AG04449 (cell line): Measurements from ENCODE around the gene RPH3AL.

ENCODE experiments used
- CTCF ChIA-PET: fragments of 350-600 bp; formaldehyde crosslinking; extraction: SDS; loops from one replicate; lab custom pipeline; 2021; ENCODE audit warnings: antibody characterized with exemption; lab: Yijun Ruan, JAX
- POLR2A ChIA-PET: fragments of 400-600, 350-600 bp; formaldehyde crosslinking; extraction: SDS; loops from one replicate; lab custom pipeline; 2020; ENCODE audit warnings: antibody characterized with exemption, inconsistent platforms; lab: Yijun Ruan, JAX
- DNase-seq: peaks from one replicate; pipeline ENCODE4 v3.0.0-alpha.2; 2010; ENCODE audit warnings: low read depth, low spot score
- H3K4me3 ChIP-seq: 2 replicates; pipeline ENCODE4 v1.5.1; 2011; ENCODE audit warnings: low read depth, mild to moderate bottlenecking, control low read depth, low read length
- CTCF ChIP-seq: IDR thresholded peaks from one replicate; pipeline ENCODE4 v1.5.1; 2011; ENCODE audit warnings: mild to moderate bottlenecking, moderate library complexity, low read length, control low read depth, inconsistent platforms; ENCODE audit not compliant: insufficient read depth; ENCODE audit errors: missing control alignments

Gene RPH3AL

GRCh38 chr17:214881-215331, 137.7 kb downstream of the RPH3AL start:
- CTCF ChIA-PET: no interaction called here
- DNase-seq: no peak
- POLR2A ChIA-PET: no interaction called here
- no peak for TF ChIP-seq CTCF
- no peak overlapping the region for H3K4me3 ChIP-seq

GRCh38 chr17:213286-214105, 139.1 kb downstream of the RPH3AL start:
- no peak for DNase-seq
- ChIA-PET POLR2A (no interaction called here), CTCF (no interaction called here)
- no peak overlapping the region for H3K4me3 ChIP-seq
- no peak for TF ChIP-seq CTCF

- CTCF ChIA-PET: no interaction called here
- DNase-seq: no peak
- no peak for TF ChIP-seq CTCF
- POLR2A ChIA-PET: no interaction called here
- H3K4me3 ChIP-seq: no peak overlapping the region
These were observed 142.2 kb downstream of the RPH3AL start for GRCh38 chr17:210402-210801.

GRCh38 chr17:208429-208828, 144.2 kb downstream of the RPH3AL start:
- no peak for TF ChIP-seq CTCF
- no peak for DNase-seq
- no peak overlapping the region for H3K4me3 ChIP-seq
- CTCF ChIA-PET: interaction anchor here (0.8 kb wide), 1 partner anchor 64 kb away, joined by 3 read pairs; no protein-coding TSS in a partner anchor
- POLR2A ChIA-PET: no interaction called here

- ChIA-PET CTCF (interaction anchor here (0.8 kb wide), 1 partner anchor 63 kb away, joined by 3 read pairs; no protein-coding TSS in a partner anchor), POLR2A (interaction anchor here (0.6 kb wide), 1 partner anchor 28 kb away, joined by 4 read pairs; no protein-coding TSS in a partner anchor)
These were observed 144.8 kb downstream of the RPH3AL start for GRCh38 chr17:207775-208174.

More at GRCh38 chr17:207775-208174, 144.8 kb downstream of the RPH3AL start:
- TF ChIP-seq CTCF: no peak
- no peak for DNase-seq
- H3K4me3 ChIP-seq: no peak overlapping the region
